ENCODE measurements around the gene MRPL20. TPM values are rescaled to one million over a fixed set of nuclear protein-coding genes. Genes with fewer than 3 reads are reported as not detected.

The MRPL20 gene
- total and polyA plus RNA-seq, 9 of the 15 experiments (the other 6 are each of a cell fraction or from before 2014, with no cell fraction given), result 180 to 671 (median 229) TPM

DNA sequence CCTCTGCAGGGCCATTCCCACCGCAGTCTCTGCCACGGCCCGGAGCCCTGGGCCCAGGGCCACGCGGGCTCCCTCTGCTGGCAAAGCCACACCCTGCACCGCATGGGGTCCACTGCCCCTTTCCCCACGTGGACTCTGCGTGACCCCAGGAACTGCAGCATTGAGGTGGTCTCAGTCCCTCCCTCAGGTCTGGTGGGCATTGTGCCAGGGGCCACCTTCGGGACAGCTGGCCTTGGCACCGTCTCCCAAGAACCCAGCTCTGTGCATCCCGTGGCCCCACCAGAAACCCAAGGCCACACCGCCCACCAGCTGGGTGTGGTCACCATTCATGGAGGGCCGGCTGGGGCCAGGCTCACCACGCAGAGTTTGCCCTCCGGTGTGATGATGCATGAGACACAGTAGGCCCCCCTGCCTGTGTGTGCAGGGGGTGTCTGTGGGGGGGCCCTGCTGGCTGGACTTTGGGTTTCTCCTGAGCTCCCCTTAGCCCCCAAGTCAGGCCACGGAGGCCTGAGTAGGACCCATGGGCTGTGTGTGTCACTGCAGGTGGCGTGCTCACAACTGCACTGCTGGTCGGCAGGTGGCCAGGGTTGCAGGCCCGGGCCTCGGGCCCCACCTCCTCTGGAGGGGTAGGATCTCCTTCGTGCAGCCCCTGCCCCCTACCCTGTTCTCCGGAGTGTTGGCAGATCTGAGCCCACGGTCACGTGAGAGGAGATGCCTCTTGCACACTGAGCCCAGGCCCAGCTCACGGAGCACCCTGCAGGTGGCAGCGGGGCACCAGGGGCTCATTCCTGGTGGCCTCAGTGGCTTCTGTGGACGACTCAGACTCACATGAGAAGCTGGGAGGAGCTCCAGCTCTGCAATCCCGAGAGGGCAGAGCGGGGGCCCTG lies 34.2 kb upstream of the MRPL20 start (continued):
- TF ChIP-seq FOS (IDR thresholded peaks at IDR 0.05; ENCODE audit: extremely low read depth, insufficient read length) (no peak), HNRNPLL (IDR thresholded peaks at IDR 0.05; ENCODE audit: low read depth, low read length, poor library complexity, severe bottlenecking) (peak; percentile 21), POLR2G (IDR thresholded peaks at IDR 0.05; ENCODE audit: low read depth, low read length) (0 out of 2 replicates have a peak, but pooled peaks have one; percentile 34), NFRKB (IDR thresholded peaks at IDR 0.05; ENCODE audit: low read depth) (no peak)
- TF ChIP-seq, protein P1, sequence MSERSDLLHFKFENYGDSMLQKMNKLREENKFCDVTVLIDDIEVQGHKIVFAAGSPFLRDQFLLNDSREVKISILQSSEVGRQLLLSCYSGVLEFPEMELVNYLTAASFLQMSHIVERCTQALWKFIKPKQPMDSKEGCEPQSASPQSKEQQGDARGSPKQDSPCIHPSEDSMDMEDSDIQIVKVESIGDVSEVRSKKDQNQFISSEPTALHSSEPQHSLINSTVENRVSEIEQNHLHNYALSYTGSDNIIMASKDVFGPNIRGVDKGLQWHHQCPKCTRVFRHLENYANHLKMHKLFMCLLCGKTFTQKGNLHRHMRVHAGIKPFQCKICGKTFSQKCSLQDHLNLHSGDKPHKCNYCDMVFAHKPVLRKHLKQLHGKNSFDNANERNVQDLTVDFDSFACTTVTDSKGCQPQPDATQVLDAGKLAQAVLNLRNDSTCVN (CRISPR knock-in tag; IDR thresholded peaks at IDR 0.05), result no peak
- TF ChIP-seq, protein P2, sequence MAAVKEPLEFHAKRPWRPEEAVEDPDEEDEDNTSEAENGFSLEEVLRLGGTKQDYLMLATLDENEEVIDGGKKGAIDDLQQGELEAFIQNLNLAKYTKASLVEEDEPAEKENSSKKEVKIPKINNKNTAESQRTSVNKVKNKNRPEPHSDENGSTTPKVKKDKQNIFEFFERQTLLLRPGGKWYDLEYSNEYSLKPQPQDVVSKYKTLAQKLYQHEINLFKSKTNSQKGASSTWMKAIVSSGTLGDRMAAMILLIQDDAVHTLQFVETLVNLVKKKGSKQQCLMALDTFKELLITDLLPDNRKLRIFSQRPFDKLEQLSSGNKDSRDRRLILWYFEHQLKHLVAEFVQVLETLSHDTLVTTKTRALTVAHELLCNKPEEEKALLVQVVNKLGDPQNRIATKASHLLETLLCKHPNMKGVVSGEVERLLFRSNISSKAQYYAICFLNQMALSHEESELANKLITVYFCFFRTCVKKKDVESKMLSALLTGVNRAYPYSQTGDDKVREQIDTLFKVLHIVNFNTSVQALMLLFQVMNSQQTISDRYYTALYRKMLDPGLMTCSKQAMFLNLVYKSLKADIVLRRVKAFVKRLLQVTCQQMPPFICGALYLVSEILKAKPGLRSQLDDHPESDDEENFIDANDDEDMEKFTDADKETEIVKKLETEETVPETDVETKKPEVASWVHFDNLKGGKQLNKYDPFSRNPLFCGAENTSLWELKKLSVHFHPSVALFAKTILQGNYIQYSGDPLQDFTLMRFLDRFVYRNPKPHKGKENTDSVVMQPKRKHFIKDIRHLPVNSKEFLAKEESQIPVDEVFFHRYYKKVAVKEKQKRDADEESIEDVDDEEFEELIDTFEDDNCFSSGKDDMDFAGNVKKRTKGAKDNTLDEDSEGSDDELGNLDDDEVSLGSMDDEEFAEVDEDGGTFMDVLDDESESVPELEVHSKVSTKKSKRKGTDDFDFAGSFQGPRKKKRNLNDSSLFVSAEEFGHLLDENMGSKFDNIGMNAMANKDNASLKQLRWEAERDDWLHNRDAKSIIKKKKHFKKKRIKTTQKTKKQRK (IDR thresholded peaks at IDR 0.05; ENCODE audit: borderline replicate concordance, low read depth, low read length), result no peak
- TF ChIP-seq, protein P3, sequence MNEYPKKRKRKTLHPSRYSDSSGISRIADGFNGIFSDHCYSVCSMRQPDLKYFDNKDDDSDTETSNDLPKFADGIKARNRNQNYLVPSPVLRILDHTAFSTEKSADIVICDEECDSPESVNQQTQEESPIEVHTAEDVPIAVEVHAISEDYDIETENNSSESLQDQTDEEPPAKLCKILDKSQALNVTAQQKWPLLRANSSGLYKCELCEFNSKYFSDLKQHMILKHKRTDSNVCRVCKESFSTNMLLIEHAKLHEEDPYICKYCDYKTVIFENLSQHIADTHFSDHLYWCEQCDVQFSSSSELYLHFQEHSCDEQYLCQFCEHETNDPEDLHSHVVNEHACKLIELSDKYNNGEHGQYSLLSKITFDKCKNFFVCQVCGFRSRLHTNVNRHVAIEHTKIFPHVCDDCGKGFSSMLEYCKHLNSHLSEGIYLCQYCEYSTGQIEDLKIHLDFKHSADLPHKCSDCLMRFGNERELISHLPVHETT (CRISPR knock-in tag; conservative IDR thresholded peaks at IDR 0.05 in 1 of 2, IDR thresholded peaks at IDR 0.05 in 1 of 2), result no peak
